NCI-H128 (cell line): ENCODE results near the gene GRIK4.
"Not testable (repeated sequence)": the region's sequence is repeated elsewhere in the genome, so short reads cannot be mapped to it uniquely, and the experiment has no call there.

Experiments used
- DNase-seq: peaks from one replicate; lab custom pipeline; 2025; ENCODE audit not compliant: unreplicated experiment; lab: John Stamatoyannopoulos, UW

GRIK4 gene

DNA sequence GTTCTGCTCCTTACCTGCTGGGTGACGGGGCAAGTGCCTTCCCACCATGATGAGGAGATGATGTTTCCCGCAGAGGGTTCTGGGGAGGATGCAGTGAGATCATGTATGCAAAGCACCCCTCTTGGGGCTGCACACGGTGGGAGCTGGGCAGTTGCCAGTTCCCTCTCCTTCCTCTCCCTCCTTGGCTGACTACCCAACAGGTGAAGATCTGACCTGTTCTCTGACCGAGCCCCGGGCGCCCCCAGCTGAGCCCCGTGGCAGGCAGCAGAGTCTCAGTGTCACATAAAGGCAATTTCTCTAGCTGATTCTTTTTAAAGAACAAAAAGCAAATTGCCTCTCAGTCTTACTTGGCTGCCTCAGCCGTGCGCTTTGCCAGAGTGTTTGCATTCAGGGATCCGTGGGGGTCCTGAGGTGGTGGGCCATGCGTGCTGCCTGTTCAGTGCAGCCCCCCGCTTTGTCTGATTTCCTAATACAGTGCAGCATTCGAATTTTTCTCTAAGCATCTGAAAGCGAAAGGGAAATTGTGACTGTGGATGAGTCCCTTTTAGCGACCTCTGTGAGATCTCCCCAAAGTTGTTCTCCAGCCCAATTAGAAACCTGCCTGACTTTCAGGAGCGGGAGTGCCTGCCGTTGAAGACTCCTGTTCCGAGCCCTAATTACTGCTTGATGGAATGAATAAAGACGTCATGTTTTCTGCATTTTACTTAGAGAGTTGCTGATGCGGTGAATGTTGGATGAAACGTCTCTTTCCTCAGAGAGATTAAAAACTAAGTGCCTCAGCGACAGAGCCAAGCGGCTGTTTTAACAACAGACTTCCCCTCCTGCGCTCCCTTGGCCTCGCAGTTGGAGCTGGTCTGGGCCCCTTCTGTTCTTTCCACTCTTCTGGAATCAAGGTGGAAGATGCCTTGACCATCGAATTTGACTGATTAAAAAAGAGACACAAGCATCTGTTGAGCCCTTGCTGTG, 86.0 kb downstream of the GRIK4 start:
- DNase-seq, result no peak

DNA sequence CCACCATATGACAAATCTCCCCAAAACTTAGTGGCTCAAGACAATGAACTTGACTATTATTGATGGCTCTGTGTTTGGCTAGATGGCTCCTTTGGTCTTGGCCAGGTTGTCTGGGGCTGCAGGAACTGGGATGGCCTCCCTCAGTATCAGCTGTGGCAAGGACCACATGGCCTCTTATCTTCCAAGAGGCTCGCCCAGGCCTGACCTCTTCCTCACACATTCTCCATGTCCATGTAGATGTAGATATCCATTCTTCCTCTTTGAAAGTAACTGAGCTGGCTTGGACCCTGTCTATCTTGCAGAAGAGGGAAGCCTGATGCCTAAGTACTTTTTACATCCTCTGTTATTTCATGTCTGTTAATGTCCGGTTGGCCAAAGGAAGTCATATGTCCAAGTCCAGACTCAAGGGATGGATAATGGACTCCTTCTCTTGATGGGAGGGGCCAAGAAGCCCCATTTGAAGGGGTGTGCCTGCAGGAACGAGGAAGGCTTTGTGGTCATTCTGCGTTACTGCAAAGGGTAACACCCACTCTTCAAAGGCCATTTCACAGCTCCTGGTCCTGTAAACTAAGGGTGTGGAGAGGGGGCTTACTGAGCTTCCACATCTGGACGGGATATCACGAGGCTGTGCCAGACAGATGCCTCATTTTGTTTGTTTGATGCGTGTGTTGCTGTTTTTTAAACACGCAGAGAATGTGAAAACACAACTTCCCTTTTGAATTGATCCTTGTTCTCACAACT, 87.1 kb downstream of the GRIK4 start:
- DNase-seq, result no peak

GRCh38 chr11:120599816-120600420, 88.4 kb downstream of the GRIK4 start:
- DNase-seq, result no peak

- DNase-seq, result no peak
These were observed 90.0 kb downstream of the GRIK4 start for GRCh38 chr11:120601536-120601935.

DNA sequence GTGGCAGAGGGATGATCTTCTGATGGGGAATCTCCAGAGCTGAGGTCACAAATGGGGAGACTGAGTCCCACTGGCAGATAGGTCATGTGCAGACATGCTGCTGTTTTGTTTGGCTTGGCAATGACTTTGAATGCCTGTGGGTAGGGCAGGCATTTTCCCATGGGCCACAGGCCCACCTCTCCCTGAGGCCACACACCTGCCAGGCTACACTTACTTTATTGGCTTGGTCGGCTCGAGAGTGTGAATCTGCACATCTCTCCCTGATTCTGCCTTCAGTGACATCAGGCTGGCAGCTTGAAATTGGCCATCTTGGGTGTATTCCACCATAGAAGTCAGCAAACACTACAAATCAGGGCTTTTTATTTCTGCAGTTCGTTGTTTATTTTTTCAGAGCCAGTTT, 91.5 kb downstream of the GRIK4 start:
- no peak for DNase-seq

GRCh38 chr11:120605469-120605868, 93.9 kb downstream of the GRIK4 start:
- DNase-seq, result no peak

GRCh38 chr11:120606211-120607010, 94.9 kb downstream of the GRIK4 start:
- DNase-seq, result no peak

- no peak for DNase-seq
These were observed 96.5 kb downstream of the GRIK4 start for GRCh38 chr11:120608061-120608460.

DNA sequence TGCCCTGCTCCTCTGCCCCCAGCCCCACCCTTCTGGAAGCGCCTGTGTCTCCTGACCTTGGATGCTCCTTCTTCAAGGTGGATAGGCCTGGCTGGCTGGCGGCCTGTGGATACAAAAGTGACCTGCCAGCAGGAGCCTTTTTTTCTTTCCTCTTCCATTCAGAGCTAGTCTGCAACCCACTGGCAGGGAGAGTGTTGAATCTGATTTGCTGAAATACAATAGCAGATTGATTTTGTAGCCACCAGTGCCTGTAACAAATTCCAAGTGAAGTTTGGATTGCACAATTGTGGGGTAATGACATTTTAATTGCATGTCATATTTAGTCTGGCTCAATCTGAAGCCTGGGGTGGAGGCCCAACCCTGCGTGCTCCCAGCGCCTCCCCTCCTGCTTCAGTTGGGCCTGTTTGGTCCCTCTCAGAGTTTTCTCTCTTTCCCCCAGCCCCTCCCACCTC, 97.2 kb downstream of the GRIK4 start:
- no peak for DNase-seq

DNA sequence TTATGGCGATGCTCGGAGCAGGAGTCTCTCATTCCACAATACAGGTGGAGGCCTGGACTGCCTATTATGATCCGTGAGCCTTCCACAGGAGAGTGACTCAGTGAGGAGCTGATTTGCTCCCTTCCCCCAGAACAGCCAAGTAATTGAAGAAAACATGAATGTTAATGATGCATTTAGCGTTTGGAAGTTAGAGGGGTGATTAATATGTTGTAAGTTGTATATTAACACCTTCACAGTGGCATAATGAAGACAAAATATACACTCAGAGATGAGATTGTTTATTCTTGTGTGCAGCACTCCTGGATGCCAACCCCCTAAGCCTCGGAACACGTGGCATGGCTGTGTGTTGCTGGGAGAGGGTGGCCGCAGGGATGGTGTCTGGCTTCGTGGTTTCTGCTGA, 98.6 kb downstream of the GRIK4 start:
- no peak for DNase-seq

DNA sequence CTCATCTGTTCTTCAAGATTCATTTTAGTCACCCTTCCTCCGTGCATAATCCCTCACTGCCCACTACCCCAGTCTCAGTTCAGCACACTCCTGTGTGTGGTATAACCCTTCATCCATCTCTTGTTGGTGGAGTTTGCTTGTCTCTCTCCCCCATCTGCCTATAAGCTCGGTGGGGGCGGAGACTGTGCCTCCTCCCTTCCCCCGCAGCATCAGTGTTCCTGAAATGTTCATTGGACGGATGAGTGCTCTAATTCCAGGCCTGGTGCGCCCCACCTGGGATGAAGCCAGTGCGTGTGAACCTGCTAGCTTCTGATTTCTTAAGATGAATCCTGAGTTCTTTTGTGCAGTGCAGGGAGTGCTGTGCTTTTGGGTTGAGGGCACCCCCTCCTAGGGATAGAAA, 100.0 kb downstream of the GRIK4 start:
- no peak for DNase-seq

- DNase-seq, result no peak
These were observed 101.1 kb downstream of the GRIK4 start for GRCh38 chr11:120612513-120613263.

DNA sequence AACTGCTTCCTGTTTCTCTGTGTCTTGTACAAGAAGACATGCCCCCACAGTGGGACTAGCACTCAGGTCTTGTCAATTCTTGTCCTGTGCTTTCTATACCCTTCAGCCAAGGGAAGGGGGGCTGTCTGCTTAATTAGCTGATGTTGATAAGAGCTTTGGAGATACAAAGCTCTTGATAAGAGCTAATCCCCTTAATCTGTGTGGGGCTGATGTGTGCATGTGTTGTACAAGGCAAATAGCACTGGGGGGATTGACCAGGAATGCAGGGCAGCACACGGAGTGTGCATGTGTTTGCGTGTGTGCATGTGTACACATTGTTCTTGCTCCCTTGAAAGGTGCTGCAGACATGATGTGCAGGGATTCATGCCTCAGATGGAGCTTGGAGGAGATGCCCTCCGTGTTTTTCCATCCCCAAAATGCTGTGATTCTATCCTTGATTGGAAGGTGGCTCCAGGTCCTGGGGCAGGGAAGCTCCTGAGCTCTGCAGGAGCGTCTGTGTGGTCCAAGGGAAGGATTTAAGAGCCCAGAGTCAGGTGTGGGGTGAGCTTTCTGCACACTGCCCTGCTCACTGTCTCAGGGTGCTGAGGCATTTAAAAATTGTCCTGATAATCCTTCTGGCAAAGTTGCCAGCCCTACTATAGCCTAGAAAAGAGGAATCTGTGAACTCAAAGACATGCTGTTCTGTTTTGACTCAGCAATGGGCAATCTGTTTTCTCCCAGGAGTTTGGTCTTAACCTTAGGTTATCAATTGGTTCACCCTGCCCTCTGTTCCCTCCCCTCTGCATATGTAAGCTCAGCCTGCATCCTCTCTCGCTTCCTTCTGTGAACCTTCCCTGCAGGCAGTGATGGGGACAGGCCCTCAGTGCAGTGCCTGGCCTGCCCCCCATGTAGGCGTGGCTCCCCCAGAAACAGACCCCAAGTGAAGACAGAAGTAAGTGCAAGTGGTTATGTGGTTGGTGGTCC, 102.0 kb downstream of the GRIK4 start:
- DNase-seq, result no peak

DNA sequence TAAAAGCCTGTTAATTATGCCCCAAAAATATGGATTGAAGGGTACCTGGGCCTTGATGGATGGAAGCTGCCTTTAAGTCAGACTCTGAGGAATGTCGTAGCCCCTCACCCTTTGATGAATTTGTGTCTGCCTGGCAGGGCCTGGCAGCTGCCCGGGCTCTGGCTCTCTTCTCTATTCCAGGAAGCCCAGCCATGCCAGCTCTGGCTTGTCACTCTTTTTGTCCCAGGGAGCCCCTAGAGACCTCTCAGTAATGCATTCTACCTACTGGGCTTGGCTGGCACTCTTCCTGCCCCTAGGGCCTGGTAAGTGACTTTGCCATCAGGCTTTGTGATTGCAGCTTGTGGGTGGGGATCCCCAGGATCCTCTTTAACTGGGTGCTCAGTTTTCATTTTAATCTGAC, 103.8 kb downstream of the GRIK4 start:
- no peak for DNase-seq

DNA sequence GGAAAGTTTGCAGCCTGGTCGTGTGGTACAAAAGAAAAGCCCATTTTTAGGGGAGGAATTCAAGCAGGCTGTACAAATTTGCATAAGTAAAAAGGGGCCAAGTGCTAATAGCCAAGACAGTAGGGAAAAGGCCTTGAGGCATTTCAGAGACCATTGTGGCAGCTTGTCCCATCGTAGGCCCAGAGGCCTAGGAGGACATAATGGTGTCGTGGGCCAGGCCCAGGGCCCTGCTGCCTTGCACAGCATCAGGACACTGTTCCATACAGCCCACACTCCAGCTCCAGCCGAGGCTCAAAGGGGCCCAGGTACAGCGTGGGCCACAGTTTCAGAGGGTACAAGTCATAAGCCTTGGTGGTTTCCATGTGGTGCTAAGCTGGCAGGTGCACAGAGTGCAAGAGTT, 106.9 kb downstream of the GRIK4 start:
- no peak for DNase-seq

- DNase-seq, result no peak
These were observed 110.8 kb downstream of the GRIK4 start for GRCh38 chr11:120622189-120622875.

GRCh38 chr11:120624992-120625391, 113.4 kb downstream of the GRIK4 start:
- DNase-seq, result not testable (repeated sequence)

DNA sequence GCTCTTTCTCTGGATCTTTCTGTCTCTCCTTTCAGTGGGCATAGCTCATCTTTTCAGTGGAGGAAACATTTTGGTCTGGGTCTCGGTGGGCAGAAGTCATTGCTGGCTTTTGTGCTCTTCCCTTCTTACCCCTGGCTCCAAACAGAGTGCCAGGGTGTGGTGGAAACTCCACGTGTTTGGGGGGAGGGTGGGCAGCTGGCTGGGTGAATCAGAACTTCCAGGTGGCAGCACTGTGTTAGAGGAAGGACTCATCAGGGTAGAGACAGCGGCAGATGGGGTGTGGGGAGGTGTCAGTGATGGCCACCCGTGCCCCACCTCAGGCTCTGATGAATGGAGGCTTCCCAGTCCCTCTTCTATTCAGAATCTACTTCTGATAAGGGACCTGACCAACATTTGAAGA, 114.0 kb downstream of the GRIK4 start:
- DNase-seq, result no peak
